IgD-negative memory B cell (primary cell): Measurements from ENCODE around the gene FGGY. TPM values are rescaled to one million over a fixed set of nuclear protein-coding genes. Genes with fewer than 3 reads are reported as not detected.
A peak's percentile ranks its signal among the peaks of the same experiment; 100 is the strongest.

ENCODE experiments used
- H3K27ac Mint-ChIP-seq, 3 donors: one replicate each; pipeline ENCODE4 v1.8.0; 2020 to 2022; ENCODE audit warnings: mild to moderate bottlenecking in 3 of 3, mixed read lengths in 3 of 3, moderate library complexity in 1 of 3
- H3K27me3 Mint-ChIP-seq: one replicate; pipeline ENCODE4 v1.8.0; 2021; ENCODE audit warnings: mixed read lengths
- H3K36me3 Mint-ChIP-seq: one replicate; pipeline ENCODE4 v1.8.0; 2020; ENCODE audit warnings: mild to moderate bottlenecking, mixed read lengths
- H3K4me1 Mint-ChIP-seq, 3 donors: one replicate each; pipeline ENCODE4 v1.8.0; 2020 to 2022; ENCODE audit warnings: mixed read lengths in 3 of 3, mild to moderate bottlenecking in 1 of 3
- H3K4me3 Mint-ChIP-seq, 4 donors: one replicate each; pipeline ENCODE4 v1.8.0; 2020 to 2022; ENCODE audit warnings: mild to moderate bottlenecking in 4 of 4, mixed read lengths in 4 of 4, moderate library complexity in 3 of 4
- H3K9me3 Mint-ChIP-seq, 3 donors: one replicate each; pipeline ENCODE4 v1.8.0; 2020 to 2021; ENCODE audit warnings: mixed read lengths in 3 of 3, mild to moderate bottlenecking in 1 of 3
- polyA plus RNA-seq: library from polyadenylated mRNA; unstranded; fragments of 300-500 nt; fragmentation: Illumina TruSeq; gene quantifications from one replicate; pipeline ENCODE4 v1.2.3, GENCODE V29; 2021

Gene FGGY
- polyA plus RNA-seq, 1 donor from 2014 or later = 6.1 TPM

DNA sequence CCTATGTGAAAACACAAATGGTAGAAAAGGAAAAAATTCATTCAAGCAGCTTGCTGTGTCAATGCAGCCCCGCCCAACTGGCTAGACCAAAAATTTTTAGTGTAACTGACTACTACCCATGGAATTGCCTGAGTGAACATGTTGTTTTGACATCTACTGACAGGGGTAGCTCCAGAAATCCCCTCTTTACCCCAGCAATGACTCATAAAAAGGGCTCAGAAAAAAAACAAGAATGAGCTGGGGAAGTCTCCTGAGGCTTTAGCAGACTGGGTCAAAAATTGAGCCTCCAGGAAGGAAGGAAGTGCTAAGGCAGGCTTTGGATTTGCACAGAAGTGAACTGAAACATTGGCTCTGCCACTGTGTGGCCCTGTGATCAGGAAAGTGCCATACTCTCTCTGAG, 24.4 kb upstream of the FGGY start:
- no peak overlapping the region for H3K27ac Mint-ChIP-seq
- peaks cover 0 to 2% (median 0%) of the 10 kb centered on the region in 3 donors for H3K9me3 Mint-ChIP-seq
- H3K36me3 Mint-ChIP-seq = no peaks in the 10 kb centered on the region
- no peaks in the 10 kb centered on the region for H3K27me3 Mint-ChIP-seq
- peaks cover 5 to 21% (median 17%) of the 10 kb centered on the region in 3 donors for H3K4me1 Mint-ChIP-seq
- H3K4me3 Mint-ChIP-seq = peak overlapping the region in 1 of 4 donors; percentile 50

DNA sequence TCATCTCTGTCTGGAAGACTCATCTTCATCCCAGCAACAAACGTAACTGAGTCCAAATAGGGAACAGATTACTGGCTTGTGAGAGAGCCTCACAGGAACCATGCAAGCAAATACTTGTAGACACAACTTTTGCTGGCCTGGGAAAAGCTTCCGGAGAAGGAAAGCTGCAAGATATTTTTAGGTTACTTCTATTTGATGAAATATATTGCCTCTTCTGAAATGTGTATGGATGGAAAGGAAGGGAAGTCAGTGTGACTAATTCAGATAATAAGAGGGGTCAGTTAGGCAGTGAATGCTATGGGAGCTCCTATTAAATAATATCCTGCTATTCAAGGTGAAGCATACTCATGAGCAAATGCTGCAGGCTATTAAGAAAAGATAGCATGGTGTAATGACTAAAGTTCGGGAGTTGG, 20.4 kb upstream of the FGGY start:
- no peak overlapping the region for H3K27ac Mint-ChIP-seq
- peaks cover 4% of the 10 kb centered on the region for H3K27me3 Mint-ChIP-seq
- no peak overlapping the region for H3K4me3 Mint-ChIP-seq
- no peaks in the 10 kb centered on the region for H3K36me3 Mint-ChIP-seq
- H3K9me3 Mint-ChIP-seq = peaks cover 0 to 4% (median 0%) of the 10 kb centered on the region in 3 donors
- H3K4me1 Mint-ChIP-seq = peaks cover 5 to 10% (median 7%) of the 10 kb centered on the region in 3 donors

DNA sequence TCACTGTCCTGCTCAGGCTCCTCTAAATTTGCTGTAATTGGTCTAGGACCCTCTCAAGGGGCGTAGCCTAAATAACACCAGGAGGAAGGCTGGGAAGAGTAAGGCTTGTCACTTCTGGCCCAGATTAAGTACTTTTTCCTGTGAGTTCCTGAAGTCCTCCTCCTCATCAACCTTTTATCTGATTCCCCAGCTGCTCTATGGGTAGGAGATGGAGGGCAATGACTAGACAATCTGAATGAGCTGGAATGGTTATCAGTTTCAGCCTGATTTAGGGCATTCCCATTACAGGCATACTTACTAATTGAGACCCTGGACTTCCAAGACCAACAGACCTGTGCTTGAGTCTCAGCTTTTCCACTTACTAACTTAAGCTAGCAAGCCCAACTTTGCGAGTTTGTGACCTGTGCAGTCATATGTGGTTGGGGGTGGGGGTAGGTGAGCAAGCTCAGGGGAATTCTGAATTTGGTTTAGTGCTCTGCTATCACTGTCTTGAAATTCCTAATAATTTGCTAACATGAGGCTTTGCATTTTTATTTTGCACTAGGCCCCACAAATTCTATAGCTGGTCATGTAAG, 18.0 kb upstream of the FGGY start:
- H3K4me1 Mint-ChIP-seq = no peaks in the 10 kb centered on the region
- H3K27ac Mint-ChIP-seq = no peak overlapping the region
- H3K27me3 Mint-ChIP-seq = peaks cover 4% of the 10 kb centered on the region
- H3K36me3 Mint-ChIP-seq = no peaks in the 10 kb centered on the region
- H3K9me3 Mint-ChIP-seq = peaks cover 0 to 4% (median 2%) of the 10 kb centered on the region in 3 donors
- no peak overlapping the region for H3K4me3 Mint-ChIP-seq

DNA sequence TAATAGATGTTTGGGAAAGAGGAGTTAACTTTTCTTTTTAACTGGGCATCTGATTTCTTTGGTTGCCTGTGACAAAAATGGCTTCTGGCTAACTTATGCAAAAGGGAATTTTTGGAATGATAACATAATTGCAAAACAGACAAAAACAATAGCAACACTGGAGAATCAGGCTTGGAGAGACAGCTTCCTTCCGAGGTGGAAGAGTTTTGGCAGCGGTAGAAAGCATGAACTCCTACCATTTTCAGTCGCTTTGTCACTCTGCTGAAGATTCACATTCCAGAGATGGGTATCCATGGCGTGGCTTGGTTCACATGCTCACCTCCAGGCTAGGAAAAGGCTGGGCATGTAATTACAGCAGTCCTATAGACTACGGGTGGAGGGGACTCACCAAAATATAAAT, 17.2 kb upstream of the FGGY start:
- H3K27ac Mint-ChIP-seq = no peak overlapping the region

DNA sequence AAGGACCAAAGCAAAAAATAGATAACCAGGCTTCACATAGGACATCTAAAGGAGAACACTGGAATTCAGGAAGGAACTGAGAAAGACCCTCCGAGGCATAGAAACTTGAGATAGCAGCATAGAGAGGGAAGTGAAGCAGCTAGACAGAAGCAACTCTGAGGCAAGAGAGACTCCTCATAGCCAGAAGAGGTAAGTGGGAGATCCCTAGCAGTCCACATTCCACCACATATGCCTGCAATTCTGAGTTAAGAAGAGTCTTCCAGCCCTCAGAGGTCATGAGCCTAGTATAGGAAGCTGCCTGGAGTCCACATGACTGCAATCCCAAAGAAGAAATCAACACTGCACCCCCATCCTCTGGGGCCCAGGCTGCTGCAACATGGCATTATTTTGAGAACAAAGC, 13.9 kb upstream of the FGGY start:
- Mint-ChIP-seq H3K4me1 (no peaks in the 10 kb centered on the region), H3K36me3 (no peaks in the 10 kb centered on the region), H3K4me3 (no peak overlapping the region), H3K9me3 (peaks cover 0 to 2% (median 2%) of the 10 kb centered on the region in 3 donors), H3K27me3 (peaks cover 4% of the 10 kb centered on the region), H3K27ac (no peak overlapping the region)

More for the DNA sequence above, 17.2 kb upstream of the FGGY start:
- Mint-ChIP-seq H3K27me3 (peaks cover 4% of the 10 kb centered on the region), H3K9me3 (peaks cover 0 to 4% (median 2%) of the 10 kb centered on the region in 3 donors), H3K4me3 (no peak overlapping the region), H3K36me3 (no peaks in the 10 kb centered on the region), H3K4me1 (no peaks in the 10 kb centered on the region)

DNA sequence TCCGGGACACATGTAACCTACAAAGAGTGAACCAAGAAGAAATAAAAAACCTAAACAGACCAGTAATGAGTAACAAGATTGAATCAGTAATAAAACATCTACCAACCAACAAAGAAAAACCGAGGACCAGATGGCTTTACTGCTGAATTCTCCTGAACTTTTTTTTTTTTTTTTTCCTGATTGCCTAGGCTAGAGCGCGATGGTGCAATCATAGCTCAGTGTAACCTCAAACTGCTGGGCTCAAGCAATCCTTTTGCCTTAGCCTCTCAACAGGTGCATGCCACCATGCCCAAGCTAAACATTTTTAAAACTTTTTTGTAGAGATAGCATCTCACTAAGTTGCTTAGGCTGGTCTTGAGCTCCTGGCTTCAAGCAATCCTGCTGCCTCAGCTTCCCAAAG, 11.2 kb upstream of the FGGY start:
- H3K9me3 Mint-ChIP-seq = peaks cover 0 to 2% (median 0%) of the 10 kb centered on the region in 3 donors
- no peaks in the 10 kb centered on the region for H3K27me3 Mint-ChIP-seq
- H3K36me3 Mint-ChIP-seq = no peaks in the 10 kb centered on the region
- peaks cover 3 to 6% (median 4%) of the 10 kb centered on the region in 3 donors for H3K4me1 Mint-ChIP-seq
- H3K4me3 Mint-ChIP-seq = no peak overlapping the region
- no peak overlapping the region for H3K27ac Mint-ChIP-seq

DNA sequence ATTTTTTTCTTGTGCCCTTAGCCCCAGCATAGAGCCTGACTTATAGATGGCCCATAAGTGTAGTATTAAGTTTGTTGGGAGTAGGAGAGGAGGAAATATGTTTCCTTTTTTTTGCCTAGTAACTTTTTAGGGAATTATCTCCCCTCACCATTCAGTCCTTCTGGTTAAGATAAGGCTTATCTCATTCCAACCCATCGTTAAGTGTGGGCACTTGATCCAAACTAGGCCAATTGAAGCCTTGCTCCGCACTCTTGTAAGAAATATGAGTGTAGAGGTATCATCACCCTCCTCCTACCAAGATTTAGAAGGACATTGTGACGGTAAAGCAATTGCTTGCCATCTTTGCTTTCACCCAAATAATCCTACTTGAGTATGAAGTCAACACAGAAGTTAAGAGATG, 8.8 kb upstream of the FGGY start:
- no peak overlapping the region for H3K4me3 Mint-ChIP-seq
- H3K27ac Mint-ChIP-seq = no peak overlapping the region
- peaks cover 15 to 21% (median 18%) of the 10 kb centered on the region in 3 donors for H3K4me1 Mint-ChIP-seq
- H3K27me3 Mint-ChIP-seq = no peaks in the 10 kb centered on the region
- H3K9me3 Mint-ChIP-seq = no peaks in the 10 kb centered on the region
- H3K36me3 Mint-ChIP-seq = no peaks in the 10 kb centered on the region

DNA sequence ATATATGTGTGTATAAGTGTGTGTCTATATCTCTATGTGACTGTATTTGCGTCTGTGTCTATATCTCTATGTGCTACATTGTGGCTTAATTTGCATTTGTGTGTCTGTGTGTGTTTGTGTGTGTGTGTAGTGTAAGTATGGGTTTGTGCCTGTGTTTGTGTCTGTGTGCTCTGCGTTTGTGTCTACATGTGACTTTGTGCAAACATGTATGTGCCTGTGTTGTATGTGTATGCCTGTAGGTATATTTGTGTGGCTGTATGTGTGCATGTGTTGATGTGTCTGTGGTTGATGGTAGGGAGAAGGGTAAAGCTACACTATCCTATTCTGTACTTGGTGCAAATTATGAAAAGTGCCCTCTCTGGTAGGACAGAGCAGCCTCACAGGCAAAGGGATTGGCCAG, 7.3 kb upstream of the FGGY start:
- H3K4me3 Mint-ChIP-seq = no peak overlapping the region
- no peaks in the 10 kb centered on the region for H3K36me3 Mint-ChIP-seq
- no peaks in the 10 kb centered on the region for H3K9me3 Mint-ChIP-seq
- H3K27me3 Mint-ChIP-seq = no peaks in the 10 kb centered on the region
- H3K4me1 Mint-ChIP-seq = peaks cover 15 to 22% (median 19%) of the 10 kb centered on the region in 3 donors
- no peak overlapping the region for H3K27ac Mint-ChIP-seq

DNA sequence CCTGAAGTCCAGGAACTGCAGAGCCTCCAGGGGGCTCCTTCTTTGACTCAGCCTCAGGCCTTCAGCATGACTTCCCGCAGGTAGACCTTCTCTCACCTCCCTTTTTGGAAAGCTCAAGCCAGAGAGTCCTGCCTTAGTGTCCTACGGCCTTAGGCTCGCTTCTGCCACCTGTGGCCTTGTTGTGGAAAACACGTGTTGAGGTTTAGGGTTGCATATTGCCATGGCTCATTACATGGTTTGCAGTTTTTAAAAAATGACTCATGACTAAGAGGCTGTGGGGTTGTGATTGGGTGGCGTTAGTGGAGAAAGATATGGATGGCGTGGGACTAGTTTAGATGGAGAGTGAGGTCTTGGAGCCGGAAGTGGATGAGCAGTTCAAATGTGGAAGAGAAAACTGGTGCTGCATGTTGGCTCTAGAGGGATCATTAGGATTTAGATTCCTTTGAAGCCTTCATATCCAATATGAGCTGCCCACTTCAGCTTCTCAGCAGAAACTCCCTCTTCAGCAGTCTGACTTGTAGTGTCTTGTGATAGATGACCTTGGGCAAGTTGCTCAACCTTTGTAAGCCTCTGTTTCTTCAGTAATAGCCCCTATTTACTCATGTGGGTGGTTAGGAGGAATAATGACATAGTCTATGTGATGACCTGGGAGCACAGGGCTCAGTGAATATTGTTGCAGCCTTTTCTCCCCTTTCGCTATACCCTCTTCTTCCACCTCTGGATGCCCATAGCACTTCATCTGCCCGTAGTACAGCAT, 6.5 kb upstream of the FGGY start:
- no peak overlapping the region for H3K4me3 Mint-ChIP-seq
- H3K36me3 Mint-ChIP-seq = no peaks in the 10 kb centered on the region
- H3K27me3 Mint-ChIP-seq = no peaks in the 10 kb centered on the region
- H3K4me1 Mint-ChIP-seq = peaks cover 15 to 22% (median 19%) of the 10 kb centered on the region in 3 donors
- no peaks in the 10 kb centered on the region for H3K9me3 Mint-ChIP-seq
- no peak overlapping the region for H3K27ac Mint-ChIP-seq

DNA sequence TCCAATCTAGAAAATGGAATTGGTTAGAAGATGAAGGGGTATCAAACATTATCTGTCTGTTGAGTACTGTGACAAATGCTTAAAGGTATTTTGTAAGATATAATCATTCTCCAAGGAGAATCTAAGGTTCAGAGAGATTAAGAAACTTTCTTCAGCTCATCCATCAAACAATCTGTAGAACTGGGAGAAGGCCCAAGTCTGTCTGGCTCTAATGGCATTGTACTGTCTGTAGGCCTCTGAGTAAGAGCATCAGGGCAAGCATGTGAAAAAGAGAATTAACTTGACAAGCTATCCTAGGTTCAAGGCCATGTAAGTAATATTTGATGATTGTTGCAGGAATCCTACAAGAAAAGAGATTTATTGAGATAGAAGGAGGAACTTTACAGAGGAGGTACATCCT, 5.3 kb upstream of the FGGY start:
- Mint-ChIP-seq H3K4me3 (no peak overlapping the region), H3K27ac (peak overlapping the region in 1 of 3 donors; percentile 21), H3K4me1 (peaks cover 17 to 30% (median 24%) of the 10 kb centered on the region in 3 donors), H3K36me3 (no peaks in the 10 kb centered on the region), H3K9me3 (no peaks in the 10 kb centered on the region), H3K27me3 (no peaks in the 10 kb centered on the region)

DNA sequence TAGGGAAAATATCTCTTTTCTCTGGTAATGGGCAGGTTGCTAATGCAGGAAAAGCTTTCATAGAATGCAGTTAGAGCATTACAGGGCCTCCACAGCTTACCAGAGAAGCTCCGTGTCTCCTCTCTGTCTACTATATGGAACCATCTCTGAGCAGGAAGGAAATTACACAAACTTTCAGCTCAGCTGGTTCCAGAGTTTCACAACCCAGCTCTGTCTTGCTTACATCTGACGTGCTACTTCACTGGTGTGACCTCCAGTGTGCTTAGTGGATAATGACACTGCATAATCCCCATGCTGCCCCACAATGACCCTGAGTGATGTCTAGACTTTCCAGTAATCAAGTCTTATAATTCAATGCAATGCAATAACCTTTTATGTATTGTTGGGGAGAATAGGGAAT, 4.3 kb upstream of the FGGY start:
- peak overlapping the region in 1 of 4 donors; percentile 18 for H3K4me3 Mint-ChIP-seq
- H3K9me3 Mint-ChIP-seq = no peaks in the 10 kb centered on the region
- peaks cover 4% of the 10 kb centered on the region for H3K36me3 Mint-ChIP-seq
- peak overlapping the region in 1 of 3 donors; percentile 18 for H3K27ac Mint-ChIP-seq
- H3K27me3 Mint-ChIP-seq = no peaks in the 10 kb centered on the region
- H3K4me1 Mint-ChIP-seq = peaks cover 17 to 38% (median 26%) of the 10 kb centered on the region in 3 donors

DNA sequence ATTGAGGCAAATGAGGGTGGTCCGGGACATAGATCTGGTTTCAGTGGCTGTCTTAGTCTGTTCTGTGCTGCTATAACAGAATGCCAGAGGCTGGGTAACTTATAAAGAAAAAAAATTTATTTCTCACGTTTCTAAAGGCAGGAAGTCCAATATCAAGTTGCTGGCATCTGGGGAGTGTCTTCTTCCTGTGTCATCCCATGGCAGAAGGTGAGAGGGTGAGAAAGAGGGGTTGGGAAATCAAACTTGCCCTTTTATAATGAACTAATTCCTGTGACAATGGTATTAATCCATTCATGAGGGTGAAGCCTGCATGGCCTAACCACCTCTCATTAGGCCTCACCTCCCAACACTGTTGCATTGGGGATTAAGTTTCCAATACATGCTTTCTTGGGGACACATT, 3.7 kb upstream of the FGGY start:
- Mint-ChIP-seq H3K36me3 (peaks cover 4% of the 10 kb centered on the region), H3K27me3 (no peaks in the 10 kb centered on the region), H3K4me3 (no peak overlapping the region), H3K9me3 (no peaks in the 10 kb centered on the region), H3K27ac (peak overlapping the region in 1 of 3 donors; percentile 18), H3K4me1 (peaks cover 21 to 38% (median 30%) of the 10 kb centered on the region in 3 donors)

DNA sequence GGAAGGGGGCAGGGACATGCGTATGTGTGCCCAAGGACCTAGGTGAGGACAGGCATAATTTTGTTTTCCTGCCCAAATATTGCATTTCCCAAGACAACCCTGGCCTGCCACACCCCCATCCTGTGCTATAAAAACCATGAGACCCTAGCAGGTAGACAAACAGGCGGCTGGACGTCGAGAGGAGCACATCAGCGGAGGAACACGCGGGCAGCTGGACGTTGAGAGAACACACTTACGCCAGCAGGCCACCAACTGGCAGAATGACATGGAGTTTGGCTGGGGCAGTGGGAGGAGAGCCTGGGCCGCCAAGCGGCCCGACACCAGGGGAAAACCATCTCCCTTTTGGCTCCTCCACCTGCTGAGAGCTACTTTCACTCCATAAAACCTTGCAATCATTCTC, 3.0 kb upstream of the FGGY start:
- no peaks in the 10 kb centered on the region for H3K9me3 Mint-ChIP-seq
- peaks cover 4% of the 10 kb centered on the region for H3K36me3 Mint-ChIP-seq
- no peaks in the 10 kb centered on the region for H3K27me3 Mint-ChIP-seq
- H3K4me3 Mint-ChIP-seq = peak overlapping the region in 2 of 4 donors; percentile 13 to 58
- no peak overlapping the region for H3K27ac Mint-ChIP-seq
- H3K4me1 Mint-ChIP-seq = peaks cover 24 to 38% (median 30%) of the 10 kb centered on the region in 3 donors

DNA sequence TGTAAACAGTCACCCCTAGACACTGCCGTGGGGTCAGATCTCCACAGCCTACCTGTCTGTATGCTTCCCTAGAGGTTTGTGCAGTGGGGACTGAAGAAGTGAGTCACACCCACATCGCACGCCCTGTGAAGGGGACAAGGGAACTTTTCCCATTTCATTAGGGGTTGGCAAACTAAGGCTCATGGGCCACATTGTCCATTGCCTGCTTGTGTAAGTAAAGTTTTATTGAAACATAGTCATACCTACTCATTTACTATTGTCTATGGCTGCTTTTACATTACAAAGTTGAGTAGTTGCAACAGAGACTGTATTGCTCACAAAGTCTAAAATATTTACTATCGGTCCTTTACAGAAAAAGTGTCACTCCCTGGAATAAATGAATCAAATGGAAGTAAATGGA, 2.5 kb upstream of the FGGY start:
- Mint-ChIP-seq H3K4me1 (peaks cover 27 to 42% (median 30%) of the 10 kb centered on the region in 3 donors), H3K4me3 (no peak overlapping the region), H3K27ac (no peak overlapping the region)

DNA sequence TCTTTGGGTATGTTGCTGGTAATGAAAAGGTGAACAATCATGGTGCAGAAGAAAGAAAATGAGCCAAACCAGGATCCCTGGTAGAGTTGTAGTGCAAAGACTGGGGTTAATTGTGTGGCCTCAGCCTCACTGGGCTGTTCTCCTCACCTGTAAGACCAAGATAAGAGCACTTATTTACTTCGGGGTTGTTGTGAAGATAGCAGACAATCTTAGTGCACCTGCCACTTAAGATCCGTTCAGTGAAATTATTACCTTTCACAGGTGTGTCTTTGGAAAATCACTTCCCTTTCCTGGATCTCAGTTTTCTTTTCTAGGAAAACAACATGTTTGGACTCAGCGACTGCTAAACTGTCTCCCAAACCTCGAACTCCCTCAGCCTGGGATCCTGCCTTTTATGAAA, 1.3 kb upstream of the FGGY start:
- peak overlapping the region; percentile 86 to 95 (median 91) for H3K4me3 Mint-ChIP-seq
- no peaks in the 10 kb centered on the region for H3K9me3 Mint-ChIP-seq
- H3K27me3 Mint-ChIP-seq = no peaks in the 10 kb centered on the region
- H3K36me3 Mint-ChIP-seq = peaks cover 4% of the 10 kb centered on the region
- peaks cover 21 to 37% (median 27%) of the 10 kb centered on the region in 3 donors for H3K4me1 Mint-ChIP-seq
- H3K27ac Mint-ChIP-seq = peak overlapping the region; percentile 85 to 94 (median 87)

More for the DNA sequence above, 2.5 kb upstream of the FGGY start:
- Mint-ChIP-seq H3K36me3 (peaks cover 4% of the 10 kb centered on the region), H3K9me3 (no peaks in the 10 kb centered on the region), H3K27me3 (no peaks in the 10 kb centered on the region)
